ENCODE data around the gene TBC1D1. TPM values are rescaled to one million over a fixed set of nuclear protein-coding genes. Genes with fewer than 3 reads are reported as not detected.

The TBC1D1 gene
- total and polyA plus RNA-seq, 2 donors (not counting 3 experiments of a cell fraction or from before 2014, with no cell fraction given): 63.5 to 116 TPM

DNA sequence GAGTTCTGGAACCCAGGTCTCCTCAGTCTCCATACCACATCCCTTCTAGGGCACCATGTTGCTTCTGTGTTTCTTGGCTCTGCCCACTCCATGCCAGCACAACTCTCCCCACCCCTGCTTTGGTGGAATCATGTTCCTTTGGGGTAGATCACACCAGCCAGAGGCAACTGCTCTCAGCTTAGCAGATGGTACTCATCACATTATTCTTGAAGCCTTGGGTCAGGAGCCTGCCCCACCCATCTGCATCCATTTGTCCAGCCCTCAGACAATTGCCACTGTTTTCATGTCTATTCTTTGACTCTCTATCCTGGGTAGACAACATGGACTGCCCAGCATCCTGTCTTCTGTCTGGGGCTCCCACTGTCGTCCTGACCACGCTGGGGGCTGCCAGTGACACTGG lies 216.9 kb downstream of the TBC1D1 start:
- Histone ChIP-seq H3K9me1 (replicated peaks; ENCODE audit: control insufficient read depth, extremely low read depth, insufficient read depth, low read length) (no peaks in the 10 kb centered on the region), H3K27ac (ENCODE audit: insufficient read depth, low read depth, low read length) (no peak overlapping the region), H3K4me3 (replicated peaks in 1 of 3; ENCODE audit: insufficient read depth in 1 of 3, low read depth in 1 of 3, low read length in 3 of 3) (no peak overlapping the region), H3K36me3 (ENCODE audit: control insufficient read depth in 2 of 2, extremely low read depth in 1 of 2, insufficient read depth in 2 of 2, low read length in 2 of 2) (peaks cover 0 to 1% of the 10 kb centered on the region in 2 experiments), H4K20me1 (replicated peaks; ENCODE audit: control insufficient read depth, extremely low read depth, insufficient read depth, low read length) (no peaks in the 10 kb centered on the region), H2AFZ (ENCODE audit: low read depth, low read length) (no peak overlapping the region), H3K9ac (replicated peaks; ENCODE audit: extremely low read depth, insufficient read depth, low read length) (no peak overlapping the region), H3K9me3 (replicated peaks; ENCODE audit: control insufficient read depth, insufficient read depth, low read length) (no peaks in the 10 kb centered on the region), H3K4me1 (ENCODE audit: control insufficient read depth, extremely low read depth, insufficient read depth, low read length) (peaks cover 6% of the 10 kb centered on the region), H3K79me2 (ENCODE audit: control insufficient read depth, insufficient read depth, low read length) (no peaks in the 10 kb centered on the region), H3K27me3 (ENCODE audit: control insufficient read depth in 2 of 2, insufficient read depth in 2 of 2, low read length in 2 of 2) (no peaks in the 10 kb centered on the region), H3K4me2 (ENCODE audit: insufficient read depth, low read length) (no peak overlapping the region)
- no TSS peak for BruUV-seq (replicated peaks)
- intact Hi-C loops (cut with micrococcal nuclease) (no loop called here), dilution Hi-C loops (cut with MboI; ENCODE audit: extremely low pct_ligation_motif_present, low sequenced_read_pairs) (no loop called here)
- no peak for DNase-seq (ENCODE audit: low read depth, low spot score)
- ChIA-PET CTCF (interaction anchor here (1.5 kb wide), 1 partner anchor 39 kb away, joined by 3 read pairs; no protein-coding TSS in a partner anchor), POLR2A (no interaction called here)
- no peak for FAIRE-seq
- TF ChIP-seq POLR2A (IDR thresholded peaks at IDR 0.05; ENCODE audit: low read depth, low read length): no peak
- TF ChIP-seq, protein P1, sequence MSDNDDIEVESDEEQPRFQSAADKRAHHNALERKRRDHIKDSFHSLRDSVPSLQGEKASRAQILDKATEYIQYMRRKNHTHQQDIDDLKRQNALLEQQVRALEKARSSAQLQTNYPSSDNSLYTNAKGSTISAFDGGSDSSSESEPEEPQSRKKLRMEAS (IDR thresholded peaks at IDR 0.05; ENCODE audit: insufficient read depth, insufficient read length): no peak
- no peak for TF ChIP-seq GATA2 (IDR thresholded peaks at IDR 0.05; ENCODE audit: insufficient read depth, insufficient read length, low read depth, low read length)
- TF ChIP-seq FOS (IDR thresholded peaks at IDR 0.05; ENCODE audit: borderline replicate concordance, insufficient read depth, low read length): no peak
- no peak for TF ChIP-seq POLR2AphosphoS5 (IDR thresholded peaks at IDR 0.05; ENCODE audit: insufficient read depth, low read depth, low read length)
- TF ChIP-seq JUN (IDR thresholded peaks at IDR 0.05; ENCODE audit: borderline replicate concordance, insufficient read depth, insufficient read length, low read depth): no peak

DNA sequence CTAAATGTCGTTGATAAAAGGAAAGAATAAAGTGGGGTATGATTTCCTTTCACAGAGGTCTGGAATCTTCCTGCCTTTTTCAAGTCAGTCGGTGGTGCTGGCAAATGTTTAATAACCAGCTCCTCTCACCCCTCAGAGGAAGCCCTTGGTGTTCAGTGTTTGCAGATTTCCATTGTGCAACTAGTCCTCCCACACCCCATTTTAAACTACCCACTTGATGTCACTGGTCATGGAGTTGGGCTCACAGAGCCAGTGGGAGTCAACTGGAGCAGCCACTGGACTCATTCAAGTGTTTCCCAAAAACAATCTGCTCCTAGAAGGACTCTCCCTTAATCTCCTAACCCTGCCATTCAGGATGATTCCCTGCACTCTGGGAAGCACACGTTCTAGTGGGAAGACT lies 218.5 kb downstream of the TBC1D1 start:
- Histone ChIP-seq H4K20me1 (replicated peaks; ENCODE audit: control insufficient read depth, extremely low read depth, insufficient read depth, low read length) (no peaks in the 10 kb centered on the region), H2AFZ (ENCODE audit: low read depth, low read length) (no peak overlapping the region), H3K27ac (ENCODE audit: insufficient read depth, low read depth, low read length) (no peak overlapping the region), H3K9ac (replicated peaks; ENCODE audit: extremely low read depth, insufficient read depth, low read length) (no peak overlapping the region), H3K9me1 (replicated peaks; ENCODE audit: control insufficient read depth, extremely low read depth, insufficient read depth, low read length) (no peaks in the 10 kb centered on the region), H3K36me3 (ENCODE audit: control insufficient read depth in 2 of 2, extremely low read depth in 1 of 2, insufficient read depth in 2 of 2, low read length in 2 of 2) (no peaks in the 10 kb centered on the region), H3K4me1 (ENCODE audit: control insufficient read depth, extremely low read depth, insufficient read depth, low read length) (peaks cover 6% of the 10 kb centered on the region), H3K9me3 (replicated peaks; ENCODE audit: control insufficient read depth, insufficient read depth, low read length) (no peaks in the 10 kb centered on the region), H3K79me2 (ENCODE audit: control insufficient read depth, insufficient read depth, low read length) (no peaks in the 10 kb centered on the region), H3K4me2 (ENCODE audit: insufficient read depth, low read length) (no peak overlapping the region), H3K4me3 (replicated peaks in 1 of 3; ENCODE audit: insufficient read depth in 1 of 3, low read depth in 1 of 3, low read length in 3 of 3) (no peak overlapping the region), H3K27me3 (ENCODE audit: control insufficient read depth in 2 of 2, insufficient read depth in 2 of 2, low read length in 2 of 2) (no peaks in the 10 kb centered on the region)
- BruUV-seq (replicated peaks): no TSS peak
- TF ChIP-seq MYC (IDR thresholded peaks at IDR 0.05; ENCODE audit: low read depth, low read length) (no peak), EZH2 (IDR thresholded peaks at IDR 0.05; ENCODE audit: borderline replicate concordance, low read depth, low read length, severe bottlenecking) (no peak), POLR2AphosphoS5 (IDR thresholded peaks at IDR 0.05; ENCODE audit: insufficient read depth, low read depth, low read length) (no peak), GATA2 (IDR thresholded peaks at IDR 0.05; ENCODE audit: insufficient read depth, insufficient read length, low read depth, low read length) (no peak), JUN (IDR thresholded peaks at IDR 0.05; ENCODE audit: borderline replicate concordance, insufficient read depth, insufficient read length, low read depth) (no peak), FOS (IDR thresholded peaks at IDR 0.05; ENCODE audit: borderline replicate concordance, insufficient read depth, low read length) (no peak)
- intact Hi-C loops (cut with micrococcal nuclease): no loop called here
- dilution Hi-C loops (cut with MboI; ENCODE audit: extremely low pct_ligation_motif_present, low sequenced_read_pairs): no loop called here
- no peak for DNase-seq (ENCODE audit: low read depth, low spot score)
- CTCF ChIA-PET: no interaction called here
- POLR2A ChIA-PET: no interaction called here
- no peak for FAIRE-seq

Measured in endothelial cell of umbilical vein (primary cell).